T-helper 1 cell treated with Interleukin-12 subunit alpha and Interleukin-12 subunit beta and Interleukin-4 antibody, amounts not matched to agents 30 μg/mL and 1 μg/mL, for 36 hours (primary cell): ENCODE results near the gene ZNF12.

ENCODE experiments used
- H3K27ac Mint-ChIP-seq: one replicate; pipeline ENCODE4 v1.8.0; 2021; ENCODE audit warnings: mild to moderate bottlenecking, mixed read lengths
- H3K27me3 Mint-ChIP-seq: one replicate; pipeline ENCODE4 v1.8.0; 2021; ENCODE audit warnings: low read depth, mixed read lengths
- H3K36me3 Mint-ChIP-seq: one replicate; pipeline ENCODE4 v1.8.0; 2021; ENCODE audit warnings: low read depth, mixed read lengths
- H3K4me1 Mint-ChIP-seq: one replicate; pipeline ENCODE4 v1.8.0; 2021; ENCODE audit warnings: low read depth, mixed read lengths
- H3K4me3 Mint-ChIP-seq: one replicate; pipeline ENCODE4 v1.8.0; 2021; ENCODE audit warnings: mild to moderate bottlenecking, moderate library complexity, mixed read lengths
- H3K9me3 Mint-ChIP-seq: one replicate; pipeline ENCODE4 v1.8.0; 2021; ENCODE audit warnings: mixed read lengths

The ZNF12 gene

DNA sequence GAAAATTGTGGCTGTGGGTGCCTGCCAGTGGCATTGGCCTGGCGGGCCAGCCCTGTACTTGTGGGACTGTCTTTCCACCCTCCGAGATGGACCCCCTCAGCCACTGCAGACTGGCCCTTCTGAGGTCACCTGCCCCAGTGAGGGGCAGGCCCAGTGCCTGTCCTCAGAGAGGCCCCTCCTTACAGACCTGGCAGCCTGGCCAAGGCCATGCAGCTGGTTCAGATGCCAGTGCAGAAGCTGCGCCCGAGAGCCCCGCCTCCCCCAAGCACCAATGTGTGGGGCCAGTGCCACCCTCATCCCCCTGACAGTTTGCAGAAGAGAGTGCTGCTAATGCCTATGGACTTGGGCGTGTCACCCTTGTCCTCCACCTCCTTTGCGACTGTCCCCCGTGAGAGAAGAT is 59.7 kb downstream of the ZNF12 start:
- H3K9me3 Mint-ChIP-seq: peaks cover 14% of the 10 kb centered on the region
- H3K27me3 Mint-ChIP-seq: no peaks in the 10 kb centered on the region
- H3K27ac Mint-ChIP-seq: no peak overlapping the region
- H3K36me3 Mint-ChIP-seq: peaks cover 57% of the 10 kb centered on the region
- no peak overlapping the region for H3K4me3 Mint-ChIP-seq
- no peaks in the 10 kb centered on the region for H3K4me1 Mint-ChIP-seq

- H3K4me1 Mint-ChIP-seq: no peaks in the 10 kb centered on the region
- H3K27ac Mint-ChIP-seq: no peak overlapping the region
- no peaks in the 10 kb centered on the region for H3K27me3 Mint-ChIP-seq
- peaks cover 14% of the 10 kb centered on the region for H3K9me3 Mint-ChIP-seq
- no peak overlapping the region for H3K4me3 Mint-ChIP-seq
- H3K36me3 Mint-ChIP-seq: peaks cover 58% of the 10 kb centered on the region
Observed at GRCh38 chr7:6646465-6646864, 60.3 kb downstream of the ZNF12 start.

- H3K4me3 Mint-ChIP-seq: no peak overlapping the region
- peaks cover 4% of the 10 kb centered on the region for H3K4me1 Mint-ChIP-seq
- no peaks in the 10 kb centered on the region for H3K9me3 Mint-ChIP-seq
- no peak overlapping the region for H3K27ac Mint-ChIP-seq
- no peaks in the 10 kb centered on the region for H3K27me3 Mint-ChIP-seq
- H3K36me3 Mint-ChIP-seq: peaks cover 51% of the 10 kb centered on the region
Observed at GRCh38 chr7:6644728-6645127, 62.0 kb downstream of the ZNF12 start.

GRCh38 chr7:6643915-6644625 is 62.7 kb downstream of the ZNF12 start:
- H3K36me3 Mint-ChIP-seq: peaks cover 52% of the 10 kb centered on the region
- no peak overlapping the region for H3K27ac Mint-ChIP-seq
- H3K4me1 Mint-ChIP-seq: peaks cover 10% of the 10 kb centered on the region
- no peak overlapping the region for H3K4me3 Mint-ChIP-seq
- H3K27me3 Mint-ChIP-seq: no peaks in the 10 kb centered on the region
- H3K9me3 Mint-ChIP-seq: no peaks in the 10 kb centered on the region

DNA sequence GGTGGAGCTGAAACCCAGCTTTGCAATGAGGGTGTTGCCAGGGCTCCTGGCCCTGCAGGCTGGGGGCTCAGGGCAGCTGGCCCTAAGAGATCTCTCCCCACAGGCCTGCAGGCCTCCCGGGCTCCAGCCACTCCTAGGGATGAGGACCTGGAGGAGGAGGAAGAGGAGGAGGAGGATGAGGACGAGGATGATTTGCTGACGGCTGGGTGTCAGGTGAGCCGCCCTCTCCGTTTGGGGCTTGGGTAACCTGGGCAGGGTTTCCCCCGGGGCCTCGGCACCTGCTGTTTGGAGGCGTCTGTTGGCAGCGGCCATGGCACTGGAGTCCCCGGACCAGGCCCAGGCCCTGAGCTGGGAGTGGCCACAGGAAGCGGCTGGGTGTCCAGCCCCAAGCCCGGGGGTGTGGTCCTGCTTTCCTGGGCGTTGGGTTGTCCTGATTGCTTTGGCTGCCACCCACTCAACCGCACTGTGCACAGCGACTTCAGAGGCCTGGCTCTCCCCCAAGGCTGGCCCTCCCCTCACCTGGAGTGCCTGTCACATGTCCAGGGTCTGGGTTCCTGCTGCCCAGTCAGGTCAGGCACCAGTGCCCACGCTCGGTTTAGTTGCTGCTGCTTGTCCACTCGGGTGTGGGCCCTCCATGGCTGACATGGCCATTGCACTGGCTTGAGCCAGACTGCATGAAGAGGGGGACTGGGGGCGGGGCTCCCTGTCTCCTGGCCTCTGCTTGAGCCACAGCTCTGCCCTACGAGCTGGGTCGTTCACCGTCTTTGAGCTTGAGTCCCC is 63.7 kb downstream of the ZNF12 start:
- H3K4me1 Mint-ChIP-seq: peaks cover 14% of the 10 kb centered on the region
- H3K27me3 Mint-ChIP-seq: no peaks in the 10 kb centered on the region
- H3K27ac Mint-ChIP-seq: no peak overlapping the region
- H3K36me3 Mint-ChIP-seq: peaks cover 51% of the 10 kb centered on the region
- H3K4me3 Mint-ChIP-seq: no peak overlapping the region
- no peaks in the 10 kb centered on the region for H3K9me3 Mint-ChIP-seq

DNA sequence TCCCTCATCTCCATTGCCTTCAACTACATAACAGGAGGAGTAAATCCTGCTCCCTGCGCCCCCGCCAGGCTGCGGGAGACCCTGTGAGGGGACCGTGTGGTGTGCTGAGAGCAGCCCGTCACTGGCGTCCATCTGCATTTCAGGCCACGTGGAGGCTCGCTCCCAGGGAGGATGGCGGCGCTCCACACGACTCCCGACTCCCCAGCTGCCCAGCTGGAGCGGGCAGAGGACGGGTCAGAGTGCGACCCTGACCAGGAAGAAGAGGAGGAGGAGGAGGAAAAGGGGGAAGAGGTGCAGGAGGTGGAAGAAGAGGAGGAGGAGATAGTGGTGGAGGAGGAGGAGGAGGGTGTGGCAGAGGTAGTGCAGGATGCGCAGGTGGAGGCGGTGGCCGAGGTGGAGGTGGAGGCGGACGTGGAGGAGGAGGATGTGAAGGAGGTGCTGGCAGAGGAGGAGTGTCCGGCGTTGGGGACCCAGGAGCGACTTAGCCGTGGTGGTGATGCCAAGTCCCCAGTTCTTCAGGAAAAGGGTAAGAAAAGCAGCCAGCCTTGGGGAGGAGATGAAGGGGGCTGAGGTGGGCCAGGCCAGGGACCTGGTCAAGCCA is 64.4 kb downstream of the ZNF12 start:
- H3K9me3 Mint-ChIP-seq: no peaks in the 10 kb centered on the region
- peaks cover 46% of the 10 kb centered on the region for H3K36me3 Mint-ChIP-seq
- no peak overlapping the region for H3K27ac Mint-ChIP-seq
- no peak overlapping the region for H3K4me3 Mint-ChIP-seq
- peaks cover 17% of the 10 kb centered on the region for H3K4me1 Mint-ChIP-seq
- no peaks in the 10 kb centered on the region for H3K27me3 Mint-ChIP-seq

DNA sequence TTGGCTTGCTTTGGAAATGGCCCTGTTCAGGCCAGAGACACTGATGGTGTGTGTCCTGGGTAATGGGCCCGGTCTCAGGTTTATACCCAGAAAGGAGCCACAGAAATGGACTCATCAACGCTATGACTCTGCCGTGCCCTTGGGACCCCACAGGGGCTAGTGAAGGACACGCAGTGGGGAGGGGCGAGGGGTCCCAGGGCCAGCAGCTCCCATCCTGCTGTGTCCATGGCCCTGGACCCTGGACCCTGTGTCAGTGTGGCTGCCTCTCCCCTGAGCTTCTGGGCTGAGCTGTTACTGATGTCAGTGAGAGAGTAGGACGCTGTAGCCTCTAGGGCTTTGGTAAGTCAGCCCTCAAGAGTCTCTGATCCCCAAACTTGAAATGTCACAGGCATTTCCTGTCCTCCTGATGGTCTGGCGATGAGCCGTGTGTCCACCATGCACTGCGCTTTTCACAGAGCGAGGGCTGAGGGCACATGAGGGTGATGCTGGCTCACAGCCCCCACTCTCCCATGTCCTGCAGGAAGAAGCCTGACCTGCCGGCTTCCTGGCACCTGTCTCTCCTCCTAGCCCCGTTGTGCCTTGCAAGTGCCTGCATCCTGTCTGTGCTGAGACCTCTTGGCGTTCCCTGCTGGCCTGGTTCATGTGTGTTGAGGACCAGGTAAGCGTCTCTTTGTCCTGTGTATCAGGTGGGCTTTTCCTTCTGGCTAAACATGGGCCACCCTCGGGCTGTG is 65.3 kb downstream of the ZNF12 start:
- H3K4me3 Mint-ChIP-seq: no peak overlapping the region
- H3K27me3 Mint-ChIP-seq: no peaks in the 10 kb centered on the region
- no peak overlapping the region for H3K27ac Mint-ChIP-seq
- H3K36me3 Mint-ChIP-seq: peaks cover 42% of the 10 kb centered on the region
- H3K9me3 Mint-ChIP-seq: no peaks in the 10 kb centered on the region
- H3K4me1 Mint-ChIP-seq: peaks cover 18% of the 10 kb centered on the region

- Mint-ChIP-seq H3K9me3 (no peaks in the 10 kb centered on the region), H3K4me1 (peaks cover 18% of the 10 kb centered on the region), H3K36me3 (peaks cover 34% of the 10 kb centered on the region), H3K27ac (no peak overlapping the region), H3K27me3 (no peaks in the 10 kb centered on the region), H3K4me3 (no peak overlapping the region)
Observed at GRCh38 chr7:6640246-6640721, 66.5 kb downstream of the ZNF12 start.

DNA sequence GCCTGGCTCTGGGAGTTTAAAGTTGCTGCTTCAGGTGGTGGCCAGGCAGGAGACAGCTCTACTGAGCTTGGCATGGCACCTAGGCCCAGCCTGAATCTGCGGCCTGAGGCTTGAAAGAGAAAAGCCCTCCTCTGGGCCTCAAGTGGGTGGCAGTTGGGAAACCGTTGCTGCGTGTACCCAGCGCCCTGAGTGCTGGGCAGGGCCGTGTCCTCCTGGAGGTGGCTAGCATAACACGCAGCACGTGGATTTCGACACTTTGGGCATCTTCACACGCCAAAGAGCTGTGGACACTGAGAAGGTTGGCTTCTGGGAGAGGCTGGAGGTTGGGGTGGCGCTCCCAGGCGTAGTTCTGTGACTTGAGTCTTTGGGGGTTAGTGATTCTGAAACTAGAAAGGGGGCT is 67.1 kb downstream of the ZNF12 start:
- peaks cover 28% of the 10 kb centered on the region for H3K36me3 Mint-ChIP-seq
- peak overlapping the region; percentile 81 for H3K4me3 Mint-ChIP-seq
- H3K27me3 Mint-ChIP-seq: no peaks in the 10 kb centered on the region
- H3K27ac Mint-ChIP-seq: no peak overlapping the region
- H3K9me3 Mint-ChIP-seq: no peaks in the 10 kb centered on the region
- peaks cover 18% of the 10 kb centered on the region for H3K4me1 Mint-ChIP-seq

GRCh38 chr7:6639032-6639431 is 67.7 kb downstream of the ZNF12 start:
- H3K9me3 Mint-ChIP-seq: peaks cover 1% of the 10 kb centered on the region
- peak overlapping the region; percentile 56 for H3K27ac Mint-ChIP-seq
- peaks cover 18% of the 10 kb centered on the region for H3K4me1 Mint-ChIP-seq
- H3K4me3 Mint-ChIP-seq: peak overlapping the region; percentile 81
- no peaks in the 10 kb centered on the region for H3K27me3 Mint-ChIP-seq
- peaks cover 28% of the 10 kb centered on the region for H3K36me3 Mint-ChIP-seq
